Measurements from ENCODE around the gene CLBA1.
"Not testable (repeated sequence)": the region's sequence is repeated elsewhere in the genome, so short reads cannot be mapped to it uniquely, and the experiment has no call there.

The CLBA1 gene

GRCh38 chr14:105022276-105022670, 36.7 kb downstream of the CLBA1 start:
- no peak for DNase-seq (ENCODE audit: low read depth)

- no peak for DNase-seq (ENCODE audit: low read depth)
Observed at GRCh38 chr14:105023144-105023543, 37.6 kb downstream of the CLBA1 start.

- no peak for DNase-seq (ENCODE audit: low read depth)
Observed at GRCh38 chr14:105023791-105024480, 38.3 kb downstream of the CLBA1 start.

- no peak for DNase-seq (ENCODE audit: low read depth)
Observed at GRCh38 chr14:105025429-105025828, 39.8 kb downstream of the CLBA1 start.

- no peak for DNase-seq (ENCODE audit: low read depth)
Observed at GRCh38 chr14:105026033-105026785, 40.6 kb downstream of the CLBA1 start.

- DNase-seq (ENCODE audit: low read depth): no peak
Observed at GRCh38 chr14:105026802-105027563, 41.4 kb downstream of the CLBA1 start.

- not testable (repeated sequence) for DNase-seq (ENCODE audit: low read depth)
Observed at GRCh38 chr14:105027718-105028117, 42.1 kb downstream of the CLBA1 start.

- no peak for DNase-seq (ENCODE audit: low read depth)
Observed at GRCh38 chr14:105028251-105028927, 42.8 kb downstream of the CLBA1 start.

- DNase-seq (ENCODE audit: low read depth): no peak
Observed at GRCh38 chr14:105029402-105029801, 43.8 kb downstream of the CLBA1 start.

- DNase-seq (ENCODE audit: low read depth): no peak
Observed at GRCh38 chr14:105030194-105030593, 44.6 kb downstream of the CLBA1 start.

- no peak for DNase-seq (ENCODE audit: low read depth)
Observed at GRCh38 chr14:105030836-105031396, 45.3 kb downstream of the CLBA1 start.

- DNase-seq (ENCODE audit: low read depth): not testable (repeated sequence)
Observed at GRCh38 chr14:105032451-105032901, 46.9 kb downstream of the CLBA1 start.

GRCh38 chr14:105033412-105033900, 47.9 kb downstream of the CLBA1 start:
- DNase-seq (ENCODE audit: low read depth): not testable (repeated sequence)

GRCh38 chr14:105034315-105035039, 48.9 kb downstream of the CLBA1 start:
- DNase-seq (ENCODE audit: low read depth): no peak

GRCh38 chr14:105035616-105036015, 50.0 kb downstream of the CLBA1 start:
- not testable (repeated sequence) for DNase-seq (ENCODE audit: low read depth)

- no peak for DNase-seq (ENCODE audit: low read depth)
Observed at GRCh38 chr14:105039458-105040205, 54.0 kb downstream of the CLBA1 start.

GRCh38 chr14:105041841-105042765, 56.5 kb downstream of the CLBA1 start:
- DNase-seq (ENCODE audit: low read depth): no peak

- no peak for DNase-seq (ENCODE audit: low read depth)
Observed at GRCh38 chr14:105042813-105043212, 57.2 kb downstream of the CLBA1 start.

GRCh38 chr14:105043641-105044040, 58.1 kb downstream of the CLBA1 start:
- no peak for DNase-seq (ENCODE audit: low read depth)
